Aorta (tissue), 5 donors: Measurements from ENCODE around the gene ZBTB38. TPM values are rescaled to one million over a fixed set of nuclear protein-coding genes. Genes with fewer than 3 reads are reported as not detected.

Experiments
- ATAC-seq: fragments of 200-7000 bp; cut with Tn5 transposase; one replicate; pipeline ENCODE4 v1.9.1; 2022; ENCODE audit warnings: moderate library complexity; ENCODE audit not compliant: low FRiP score
- DNase-seq, 2 donors: peaks; one replicate each; pipeline ENCODE4 v3.0.0-alpha.2; 2020
- H3K27ac ChIP-seq, 2 donors: one replicate each; pipeline ENCODE4 v1.5.1; 2013; ENCODE audit warnings: low read length in 2 of 2, mild to moderate bottlenecking in 2 of 2, moderate library complexity in 2 of 2, control low read depth in 1 of 2, inconsistent platforms in 1 of 2, low read depth in 1 of 2
- H3K27me3 ChIP-seq, 2 donors: one replicate each; pipeline ENCODE4 v1.6.1; 2013; ENCODE audit warnings: control low read depth in 1 of 2, low read length in 1 of 2, mild to moderate bottlenecking in 1 of 2, moderate library complexity in 1 of 2; ENCODE audit not compliant: insufficient read depth in 2 of 2, control insufficient read depth in 1 of 2
- H3K36me3 ChIP-seq, 2 donors: one replicate each; pipeline ENCODE4 v1.6.1; 2013; ENCODE audit warnings: control low read depth in 1 of 2, low read length in 1 of 2, mild to moderate bottlenecking in 1 of 2; ENCODE audit not compliant: insufficient read depth in 2 of 2, control insufficient read depth in 1 of 2
- H3K4me1 ChIP-seq, 2 donors: one replicate each; pipeline ENCODE4 v1.6.1; 2013; ENCODE audit warnings: low read length in 2 of 2, control low read depth in 1 of 2, mild to moderate bottlenecking in 1 of 2, moderate library complexity in 1 of 2; ENCODE audit not compliant: insufficient read depth in 2 of 2, control insufficient read depth in 1 of 2
- H3K4me3 ChIP-seq, 2 donors: one replicate each; pipeline ENCODE4 v1.5.1; 2013; ENCODE audit warnings: low read length in 2 of 2, control low read depth in 1 of 2, mild to moderate bottlenecking in 1 of 2
- H3K9me3 ChIP-seq: one replicate; pipeline ENCODE4 v1.6.1; 2013; ENCODE audit warnings: mild to moderate bottlenecking, low read length; ENCODE audit not compliant: control insufficient read depth
- WGBS, 2 donors: extraction: QIAGEN DNeasy Blood & Tissue Kit; methylation state at CpG; one replicate each; pipeline ENCODE4 v1.1.7; 2013; 5-methylcytosine and 5-hydroxymethylcytosine counted together
- intact Hi-C, 2 donors: fragments of 100-400 bp; cut with DNase I; formaldehyde crosslinking; loops; one replicate each; pipeline versions ENCODE4 v1.14.2 to v1.15.0; 2022
- polyA plus RNA-seq, 2 donors: library from polyadenylated mRNA; stranded (reverse); fragments of 200-250 nt; gene quantifications; one replicate each; pipeline ENCODE4 v1.2.3, GENCODE V29; 2013
- total RNA-seq, 2 donors: library from RNA; stranded (reverse); fragmentation: NEBNext Ultra II Directional; extraction: Animal tissue kit (Norgen Biotek cat#: 25700); gene quantifications; one replicate each; pipeline ENCODE4 v1.2.1, GENCODE V29; 2021
- donor health status: healthy with polysubstance abuse.
- donor health status: Bipolar disorder and iron deficiency.
- donor health status: DM: no; HTN: no; CAD: no.
- donor health status: DM: no; HTN: no; CAD: no.
- donor health status: DM: yes; HTN: yes; CAD: no.

ZBTB38 gene
- total and polyA plus RNA-seq, 4 donors = 21.2 to 139 (median 83.8) TPM

- H3K27ac ChIP-seq = no peak overlapping the region
- no peak for ATAC-seq
- peaks cover 0 to 2% of the 10 kb centered on the region in 2 donors for H3K4me1 ChIP-seq
- H3K27me3 ChIP-seq = no peaks in the 10 kb centered on the region
- WGBS, 2 donors = 85 to 88% methylated on average over 4 of the region's 4 CpGs
- no peak overlapping the region for H3K4me3 ChIP-seq
- peaks cover 0 to 3% of the 10 kb centered on the region in 2 donors for H3K36me3 ChIP-seq
- H3K9me3 ChIP-seq = no peaks in the 10 kb centered on the region
- intact Hi-C loops = no loop called here
- DNase-seq = no peak
Measured at GRCh38 chr3:141378556-141378955, 10.3 kb downstream of the ZBTB38 start.

GRCh38 chr3:141379250-141379966 is 11.1 kb downstream of the ZBTB38 start:
- H3K36me3 ChIP-seq = peaks cover 0 to 3% of the 10 kb centered on the region in 2 donors
- intact Hi-C loops = no loop called here
- peaks cover 0 to 2% of the 10 kb centered on the region in 2 donors for H3K4me1 ChIP-seq
- no peaks in the 10 kb centered on the region for H3K27me3 ChIP-seq
- no peak overlapping the region for H3K4me3 ChIP-seq
- DNase-seq (no peak), ATAC-seq (no peak)
- H3K9me3 ChIP-seq = no peaks in the 10 kb centered on the region
- no peak overlapping the region for H3K27ac ChIP-seq
- WGBS, 2 donors = 90 to 91% methylated on average over 12 of the region's 12 CpGs

DNA sequence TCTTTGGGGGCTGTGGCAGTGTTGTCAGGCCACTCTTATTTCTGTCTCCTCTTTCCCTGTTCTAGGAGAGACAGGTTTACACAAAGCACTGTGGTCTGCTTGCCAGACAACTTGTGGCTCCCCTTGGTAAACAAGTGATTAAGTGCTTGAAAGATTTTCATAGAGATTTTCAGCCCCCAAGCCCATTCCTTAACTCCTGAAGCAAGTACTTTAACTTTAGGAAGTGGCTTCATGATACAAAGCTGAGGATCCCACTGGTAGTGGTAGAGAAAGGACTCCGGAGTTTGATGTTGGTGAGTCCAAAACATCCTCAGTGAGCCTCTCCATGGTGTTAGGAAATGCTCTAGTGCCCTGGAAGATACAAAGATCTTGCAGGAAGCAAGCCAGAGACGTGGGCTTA is 12.0 kb downstream of the ZBTB38 start:
- no peaks in the 10 kb centered on the region for H3K27me3 ChIP-seq
- H3K4me1 ChIP-seq = peaks cover 0 to 2% of the 10 kb centered on the region in 2 donors
- intact Hi-C loops = no loop called here
- H3K36me3 ChIP-seq = peaks cover 0 to 3% of the 10 kb centered on the region in 2 donors
- ATAC-seq (no peak), DNase-seq (no peak)
- peak overlapping the region in 1 of 2 donors; percentile 60 for H3K27ac ChIP-seq
- H3K9me3 ChIP-seq = no peaks in the 10 kb centered on the region
- no peak overlapping the region for H3K4me3 ChIP-seq
- WGBS, 2 donors = 90 to 91% methylated on average over 2 of the region's 2 CpGs

GRCh38 chr3:141380987-141381386 is 12.7 kb downstream of the ZBTB38 start:
- DNase-seq (no peak), ATAC-seq (no peak)
- peaks cover 0 to 3% of the 10 kb centered on the region in 2 donors for H3K36me3 ChIP-seq
- no peaks in the 10 kb centered on the region for H3K9me3 ChIP-seq
- 93 to 95% methylated on average over 2 of the region's 2 CpGs for WGBS, 2 donors
- H3K27me3 ChIP-seq = no peaks in the 10 kb centered on the region
- no peak overlapping the region for H3K27ac ChIP-seq
- intact Hi-C loops = no loop called here
- H3K4me3 ChIP-seq = no peak overlapping the region
- peaks cover 0 to 5% of the 10 kb centered on the region in 2 donors for H3K4me1 ChIP-seq

GRCh38 chr3:141382571-141382970 is 14.3 kb downstream of the ZBTB38 start:
- no peak overlapping the region for H3K4me3 ChIP-seq
- no peak for DNase-seq
- ATAC-seq = no peak
- intact Hi-C loops = no loop called here
- no peak overlapping the region for H3K27ac ChIP-seq
- WGBS, 2 donors = 48 to 53% methylated on average over 2 of the region's 2 CpGs
- H3K36me3 ChIP-seq = peaks cover 0 to 2% of the 10 kb centered on the region in 2 donors
- H3K4me1 ChIP-seq = peaks cover 0 to 5% of the 10 kb centered on the region in 2 donors
- H3K27me3 ChIP-seq = no peaks in the 10 kb centered on the region
- no peaks in the 10 kb centered on the region for H3K9me3 ChIP-seq

GRCh38 chr3:141383555-141384129 is 15.3 kb downstream of the ZBTB38 start:
- Histone ChIP-seq H3K27me3 (no peaks in the 10 kb centered on the region), H3K9me3 (no peaks in the 10 kb centered on the region), H3K4me3 (no peak overlapping the region), H3K4me1 (peaks cover 0 to 5% of the 10 kb centered on the region in 2 donors), H3K27ac (peak overlapping the region; percentile 36 to 50), H3K36me3 (peaks cover 0 to 2% of the 10 kb centered on the region in 2 donors)
- ATAC-seq = no peak
- intact Hi-C loops = no loop called here
- 5 to 6% methylated on average over 14 of the region's 14 CpGs for WGBS, 2 donors
- no peak for DNase-seq

- ATAC-seq (no peak), DNase-seq (no peak)
- intact Hi-C loops = no loop called here
- Histone ChIP-seq H3K27me3 (no peaks in the 10 kb centered on the region), H3K36me3 (peaks cover 0 to 2% of the 10 kb centered on the region in 2 donors), H3K9me3 (no peaks in the 10 kb centered on the region), H3K4me1 (peaks cover 0 to 4% of the 10 kb centered on the region in 2 donors), H3K4me3 (no peak overlapping the region), H3K27ac (peak overlapping the region in 1 of 2 donors; percentile 36)
- 81 to 82% methylated on average over 4 of the region's 4 CpGs for WGBS, 2 donors
Measured at GRCh38 chr3:141384157-141384556, 15.9 kb downstream of the ZBTB38 start.

DNA sequence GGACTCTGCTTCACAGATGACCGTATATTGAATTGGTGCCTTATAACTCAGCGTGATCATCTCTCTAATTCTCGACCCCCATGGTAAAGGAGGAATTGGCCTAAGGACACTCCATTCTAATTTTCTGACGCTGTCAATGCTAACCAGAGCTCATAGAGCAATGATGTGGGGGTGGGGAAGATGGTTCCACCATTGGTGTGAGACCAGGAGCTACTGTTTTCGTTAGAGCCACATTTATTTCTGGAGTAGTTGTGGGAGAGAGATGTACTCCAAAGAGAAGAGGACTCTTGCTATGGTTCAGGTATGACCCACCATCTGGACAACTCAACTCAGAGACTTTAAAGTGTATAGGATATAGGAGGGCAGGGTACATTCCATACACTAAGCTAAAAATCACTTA is 16.3 kb downstream of the ZBTB38 start:
- peaks cover 0 to 3% of the 10 kb centered on the region in 2 donors for H3K4me1 ChIP-seq
- DNase-seq = no peak
- no peak for ATAC-seq
- no peak overlapping the region for H3K27ac ChIP-seq
- H3K4me3 ChIP-seq = no peak overlapping the region
- peaks cover 0 to 2% of the 10 kb centered on the region in 2 donors for H3K36me3 ChIP-seq
- intact Hi-C loops = no loop called here
- H3K27me3 ChIP-seq = no peaks in the 10 kb centered on the region
- no peaks in the 10 kb centered on the region for H3K9me3 ChIP-seq
- 95% methylated on average over 5 of the region's 5 CpGs for WGBS, 2 donors
